ENCODE measurements around the gene NAA38.

Gene NAA38

GRCh38 chr17:7856811-7857712 is at the start of gene NAA38:
Gene NAA38, minus strand, starts transcription at chr17:7857559. Its CDS starts 96 bp downstream, at chr17:7857463.
- DNase-seq (ENCODE audit: low read depth in 2 of 2), result peak; percentile 87 to 93

DNA sequence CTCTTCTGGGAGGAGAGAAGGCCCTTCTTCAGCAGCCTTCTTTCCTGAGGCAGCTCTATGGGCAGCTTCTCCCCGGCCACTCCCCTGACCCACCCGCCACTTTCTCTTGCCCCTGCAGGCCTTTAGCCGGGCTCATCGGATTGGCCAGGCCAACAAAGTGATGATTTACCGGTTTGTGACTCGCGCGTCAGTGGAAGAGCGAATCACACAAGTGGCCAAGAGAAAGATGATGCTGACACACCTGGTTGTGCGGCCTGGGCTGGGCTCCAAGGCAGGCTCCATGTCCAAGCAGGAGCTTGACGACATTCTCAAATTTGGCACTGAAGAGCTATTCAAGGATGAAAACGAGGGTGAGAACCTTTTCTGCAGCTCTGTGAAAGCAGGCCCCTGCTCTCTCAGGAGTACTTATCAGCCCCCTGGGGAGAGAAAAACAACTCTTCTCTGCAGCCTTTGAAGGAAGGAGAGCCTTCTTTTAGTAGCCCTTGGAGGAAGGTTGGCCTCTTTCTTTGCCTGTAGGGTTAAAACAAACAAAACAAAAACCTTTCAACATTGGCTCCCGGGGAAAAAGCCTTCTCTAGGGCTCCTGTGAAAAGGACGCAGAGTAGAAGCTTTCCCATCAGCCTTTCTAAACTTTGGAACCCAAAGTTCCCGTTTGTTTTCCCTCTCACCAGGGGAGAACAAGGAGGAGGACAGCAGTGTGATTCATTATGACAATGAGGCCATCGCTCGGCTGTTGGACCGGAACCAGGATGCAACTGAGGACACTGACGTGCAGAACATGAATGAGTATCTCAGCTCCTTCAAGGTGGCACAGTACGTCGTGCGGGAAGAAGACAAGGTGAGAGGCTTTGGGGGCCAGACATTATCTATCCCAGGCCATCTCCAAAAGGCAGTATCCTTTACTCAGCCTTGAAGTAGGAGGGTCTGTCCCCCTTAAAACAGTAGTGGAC is 46.1 kb upstream of the NAA38 start:
- no peak for DNase-seq (ENCODE audit: low read depth in 2 of 2)

DNA sequence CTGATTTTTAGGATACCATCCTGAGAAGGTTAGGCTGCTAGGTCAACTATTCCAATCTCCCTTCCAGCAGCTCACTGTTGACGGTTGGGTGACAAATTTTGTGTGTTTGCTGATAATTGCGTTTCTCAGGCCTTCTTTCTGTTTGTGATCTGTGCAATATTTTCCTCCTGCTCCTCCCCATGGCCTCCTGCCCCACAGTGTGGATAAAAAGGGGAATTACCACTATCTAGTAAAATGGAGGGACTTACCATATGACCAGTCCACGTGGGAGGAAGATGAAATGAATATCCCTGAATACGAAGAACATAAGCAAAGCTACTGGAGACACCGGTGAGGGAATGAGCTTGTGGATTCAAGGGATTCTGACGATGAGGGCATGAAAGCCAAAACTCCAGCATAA is 40.4 kb upstream of the NAA38 start:
- no peak for DNase-seq (ENCODE audit: low read depth in 2 of 2)

- no peak for DNase-seq (ENCODE audit: low read depth in 2 of 2)
Observed at GRCh38 chr17:7897090-7897489, 39.7 kb upstream of the NAA38 start.

DNA sequence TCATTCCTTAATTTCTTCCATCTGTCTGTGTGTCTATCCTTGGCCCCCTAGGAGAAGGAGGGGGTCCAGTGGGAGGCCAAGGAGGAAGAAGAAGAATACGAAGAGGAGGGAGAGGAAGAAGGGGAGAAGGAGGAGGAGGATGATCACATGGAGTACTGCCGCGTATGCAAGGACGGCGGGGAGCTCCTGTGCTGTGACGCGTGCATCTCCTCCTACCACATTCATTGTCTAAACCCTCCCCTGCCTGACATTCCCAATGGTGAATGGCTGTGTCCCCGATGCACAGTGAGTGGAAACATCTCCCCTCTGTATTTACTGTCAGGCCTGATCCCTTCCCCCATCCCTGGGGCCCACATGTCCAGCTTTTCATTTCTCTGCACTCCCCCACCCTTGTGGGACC is 37.5 kb upstream of the NAA38 start:
- DNase-seq (ENCODE audit: low read depth in 2 of 2), result no peak

- DNase-seq (ENCODE audit: low read depth in 2 of 2), result no peak
Observed at GRCh38 chr17:7894226-7894625, 36.9 kb upstream of the NAA38 start.

- DNase-seq (ENCODE audit: low read depth in 2 of 2), result no peak
Observed at GRCh38 chr17:7893187-7893880, 36.0 kb upstream of the NAA38 start.

DNA sequence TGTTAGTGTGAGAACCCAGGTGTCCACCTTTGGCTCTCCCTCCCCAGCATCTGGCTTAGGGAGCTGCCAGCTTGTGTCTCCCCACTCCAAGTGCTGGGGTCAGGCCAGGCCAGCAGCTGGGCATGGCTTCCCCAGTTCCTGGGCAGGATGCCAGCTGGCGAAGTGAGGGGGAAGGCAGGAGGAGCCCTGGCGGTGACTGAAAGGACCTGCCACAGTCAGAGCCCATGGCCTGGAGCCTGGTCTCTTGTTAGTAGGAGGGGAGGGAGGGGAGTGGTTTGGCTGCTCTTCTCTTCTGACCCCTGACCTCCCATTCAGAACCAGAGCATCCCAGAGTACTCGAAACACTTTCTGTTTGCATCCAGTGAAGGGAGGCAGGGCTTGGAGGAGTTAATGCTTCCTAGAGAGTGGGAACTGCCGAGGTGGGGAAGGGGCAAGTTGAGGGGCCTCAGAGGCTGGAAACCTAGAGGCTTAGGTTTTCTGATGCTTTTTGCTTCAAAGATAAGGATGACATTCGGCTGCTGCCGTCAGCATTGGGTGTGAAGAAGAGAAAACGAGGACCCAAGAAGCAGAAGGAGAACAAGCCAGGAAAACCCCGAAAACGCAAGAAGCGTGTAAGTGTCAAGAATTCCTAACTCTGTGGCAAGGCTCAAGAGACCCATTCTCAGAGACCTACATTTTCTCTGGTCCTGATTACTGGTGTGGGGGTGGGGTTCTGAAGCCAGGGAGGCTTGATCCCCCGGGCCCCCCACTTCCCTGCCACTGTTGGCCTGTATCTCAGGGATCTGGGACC is 32.0 kb upstream of the NAA38 start:
- DNase-seq (ENCODE audit: low read depth in 2 of 2), result no peak

GRCh38 chr17:7888184-7888920 is 31.0 kb upstream of the NAA38 start, which contains the start of gene CHD3:
Gene CHD3, plus strand, starts transcription at chr17:7888789. Its CDS starts 212 bp downstream, at chr17:7889001.
- peak in 1 of 2 donors; percentile 24 for DNase-seq (ENCODE audit: low read depth in 2 of 2)

DNA sequence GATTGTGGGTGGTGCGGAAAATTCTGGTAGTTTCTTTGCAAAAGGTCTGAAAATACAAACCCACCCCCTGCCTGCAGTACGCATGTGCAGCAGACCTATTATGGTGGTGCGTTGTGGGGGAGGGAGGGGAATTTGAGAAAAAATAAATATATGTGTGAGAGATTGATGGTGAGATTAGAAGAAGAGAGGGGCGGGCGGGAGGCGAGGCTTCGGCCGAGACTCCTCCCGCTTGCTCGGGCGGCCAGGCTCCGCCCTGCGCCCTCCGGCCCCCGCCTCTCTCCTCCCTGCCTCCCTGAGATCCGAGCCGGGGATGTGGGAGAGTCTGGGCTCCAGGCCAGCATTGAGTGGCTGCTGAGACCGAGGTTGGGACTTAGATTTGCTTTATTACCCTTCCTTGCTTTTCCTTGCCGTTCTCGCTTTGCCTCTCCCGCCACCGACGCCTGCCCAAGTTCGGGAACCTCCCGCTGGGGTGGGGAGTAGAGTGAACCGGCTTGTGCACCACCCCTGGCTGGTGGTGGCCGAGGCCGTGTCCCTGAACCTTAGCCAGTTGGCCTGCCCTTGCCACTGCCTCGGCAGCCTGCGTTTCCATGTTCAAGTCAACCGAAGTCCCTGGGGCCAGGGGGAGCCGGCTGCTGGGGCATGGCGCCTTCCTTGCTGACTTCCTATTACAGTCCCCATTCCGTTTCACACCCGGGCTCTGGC is 30.3 kb upstream of the NAA38 start:
- peak; percentile 81 to 90 for DNase-seq (ENCODE audit: low read depth in 2 of 2)

GRCh38 chr17:7887038-7887481 is 29.7 kb upstream of the NAA38 start:
- DNase-seq (ENCODE audit: low read depth in 2 of 2), result no peak

DNA sequence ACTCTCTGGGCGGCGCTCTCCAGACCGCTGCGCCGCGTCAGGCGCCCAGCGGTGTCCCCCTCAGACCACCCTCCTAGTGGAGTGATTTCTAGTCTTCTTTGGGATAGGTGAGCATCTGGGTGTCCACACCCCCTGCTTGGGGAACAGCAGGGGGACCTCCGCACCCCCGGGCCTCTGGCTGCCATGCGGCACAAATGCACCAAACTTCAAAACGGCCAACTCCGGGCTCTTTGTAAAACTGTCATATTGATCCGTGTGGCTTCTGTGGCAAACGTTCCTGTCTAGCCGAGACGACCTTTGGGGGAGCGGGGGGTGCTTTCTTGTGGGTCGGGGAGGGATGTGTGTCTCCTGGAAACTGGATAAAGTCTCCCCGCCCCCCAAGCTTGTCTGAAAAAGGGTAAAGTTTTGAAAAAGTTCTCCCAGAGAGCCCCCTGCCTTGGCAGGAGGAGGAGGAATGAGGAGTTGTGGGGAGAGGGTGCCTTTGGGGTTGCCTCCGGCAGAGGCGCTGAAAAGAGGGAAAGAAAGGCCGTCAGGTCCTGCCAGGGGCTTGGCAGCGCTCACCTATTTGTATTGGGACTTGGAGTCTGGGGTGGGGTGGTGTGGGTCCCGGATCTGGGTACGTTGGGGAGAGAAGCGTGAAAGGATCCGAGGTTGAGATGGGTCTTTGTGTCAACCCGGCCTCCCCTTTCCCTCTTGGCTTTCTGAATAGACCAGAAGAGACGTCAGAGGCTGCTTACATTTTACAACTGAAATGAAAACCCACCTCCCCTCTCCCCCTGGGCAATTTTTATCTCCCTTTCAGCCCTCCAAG is 29.1 kb upstream of the NAA38 start:
- peak; percentile 19 to 26 for DNase-seq (ENCODE audit: low read depth in 2 of 2)

DNA sequence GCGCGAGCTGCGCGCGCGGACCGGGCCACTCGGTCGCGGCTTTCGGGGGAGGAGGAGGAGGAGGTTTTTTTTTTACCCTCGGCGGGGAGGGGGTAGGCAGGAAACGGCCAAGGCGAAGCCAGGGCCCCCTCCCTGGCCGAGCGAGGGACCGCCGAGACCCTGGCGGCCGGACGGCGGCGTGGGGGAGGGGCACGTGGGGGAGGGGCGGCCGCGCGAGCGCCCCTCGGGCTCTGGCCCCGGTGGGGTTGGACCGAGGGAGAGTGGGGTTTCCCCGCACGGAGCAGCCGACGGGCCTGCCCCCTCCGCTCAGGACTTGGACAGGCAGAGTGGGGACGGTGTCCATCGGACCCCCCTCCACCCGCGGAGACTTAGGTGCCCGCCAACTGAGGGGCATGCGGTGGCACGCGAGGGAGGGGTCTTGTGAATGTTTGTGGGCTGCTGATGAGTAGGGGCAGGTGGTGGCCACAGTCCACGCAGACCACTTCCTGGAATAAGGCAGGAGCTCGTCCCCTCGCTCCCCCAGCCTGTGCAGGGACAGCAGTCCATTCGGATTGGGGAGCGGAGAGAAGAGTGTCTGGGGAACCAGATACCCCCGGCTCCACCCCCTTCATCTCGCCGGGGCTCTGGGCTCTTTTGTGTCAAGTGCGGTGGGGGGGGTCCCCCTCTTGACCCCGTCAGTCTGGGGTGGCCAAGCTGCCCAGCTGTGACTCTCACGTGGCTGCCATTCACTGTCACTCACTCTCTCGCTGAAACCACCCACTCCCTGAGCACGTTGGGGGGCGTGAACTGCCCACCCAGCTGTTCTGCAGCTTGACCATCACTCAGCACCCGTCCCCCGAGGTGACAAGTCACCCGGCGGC is 28.2 kb upstream of the NAA38 start:
- peak; percentile 18 to 19 for DNase-seq (ENCODE audit: low read depth in 2 of 2)

GRCh38 chr17:7884581-7885366 is 27.4 kb upstream of the NAA38 start:
- DNase-seq (ENCODE audit: low read depth in 2 of 2), result peak; percentile 19 to 24

DNA sequence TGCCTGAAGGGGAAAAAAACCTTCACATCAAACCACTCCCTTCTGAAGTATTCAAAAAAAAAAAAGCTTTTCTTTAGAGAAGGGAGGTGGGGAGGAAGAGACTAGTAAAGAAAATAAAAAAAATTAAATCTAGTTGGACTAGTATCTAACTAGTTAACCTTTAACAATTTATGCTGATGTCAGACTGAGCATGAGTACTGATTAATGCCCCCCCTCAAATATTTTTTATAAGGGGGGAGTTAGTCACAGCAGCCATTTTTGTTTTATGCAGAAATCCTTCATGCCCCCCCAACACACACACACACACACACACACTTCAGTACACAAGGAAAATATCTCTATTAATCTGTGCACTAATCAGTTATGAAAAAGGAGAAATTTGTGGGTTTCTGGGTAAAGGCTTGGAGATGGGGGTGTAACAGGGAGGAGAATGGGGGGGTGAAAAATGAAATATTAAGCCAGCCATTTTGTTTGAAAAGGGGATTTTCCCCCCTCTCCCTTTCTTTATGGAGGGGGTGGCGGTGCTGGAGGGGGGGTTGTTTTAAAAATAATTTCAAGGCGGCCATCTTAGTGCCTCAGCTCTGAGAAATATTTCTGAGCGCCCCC is 26.5 kb upstream of the NAA38 start:
- DNase-seq (ENCODE audit: low read depth in 2 of 2), result no peak

DNA sequence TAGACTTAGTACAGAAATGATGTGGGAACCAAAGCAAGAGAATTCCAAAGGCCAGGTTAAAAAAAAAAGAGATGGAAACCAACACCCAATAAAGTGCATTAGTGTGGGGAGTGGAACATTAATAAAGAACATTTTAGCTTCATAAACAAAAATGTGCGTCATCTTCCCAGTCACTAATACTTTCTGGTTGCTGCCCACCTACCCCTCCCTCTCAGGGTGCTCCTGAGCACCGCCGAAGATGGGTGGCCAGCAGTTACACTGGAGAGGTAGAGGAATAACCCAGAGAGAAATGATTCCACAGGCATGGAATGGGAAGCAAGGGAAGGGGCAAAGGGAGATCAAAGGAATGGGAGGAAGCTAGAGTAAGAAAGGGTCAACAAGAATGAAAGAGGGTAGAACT is 25.3 kb upstream of the NAA38 start:
- no peak for DNase-seq (ENCODE audit: low read depth in 2 of 2)
